NCI-H2227 treated with DMSO at 0.1 percent for 48 hours (cell line): ENCODE measurements around the gene CLDN14.

Experiments used
- DNase-seq: peaks from one replicate; lab custom pipeline; 2025; lab: John Stamatoyannopoulos, UW

The CLDN14 gene

DNA sequence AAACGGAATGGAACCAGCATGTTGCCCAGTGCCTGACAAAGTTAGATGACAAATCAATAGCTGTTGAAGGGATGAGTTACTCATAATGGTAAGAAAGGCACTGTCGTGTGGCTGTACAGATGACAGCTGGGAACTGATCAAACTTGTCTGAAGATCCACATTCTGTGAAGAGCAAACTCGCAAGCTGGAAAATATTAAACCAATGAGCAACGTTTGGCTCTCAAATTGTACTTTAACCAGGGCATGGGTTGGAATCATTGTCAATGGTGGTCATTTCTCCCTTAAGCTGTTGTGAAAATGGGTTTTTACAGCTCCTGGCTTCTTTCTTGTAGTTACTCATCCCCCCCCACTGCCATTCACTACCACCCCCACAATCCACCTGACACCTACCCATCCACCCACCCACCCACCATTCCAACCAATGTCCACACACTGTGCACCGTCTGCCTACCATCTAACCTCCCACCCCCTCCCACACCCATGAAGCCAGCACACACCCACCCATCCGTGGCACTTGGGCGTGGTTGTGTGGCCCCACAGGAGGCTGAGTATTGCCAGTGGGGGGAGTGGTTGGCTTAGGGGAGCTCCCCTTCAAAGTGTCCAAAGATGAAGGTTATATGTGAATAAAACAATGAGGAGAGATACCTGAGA lies 46.7 kb downstream of the CLDN14 start:
- no peak for DNase-seq

DNA sequence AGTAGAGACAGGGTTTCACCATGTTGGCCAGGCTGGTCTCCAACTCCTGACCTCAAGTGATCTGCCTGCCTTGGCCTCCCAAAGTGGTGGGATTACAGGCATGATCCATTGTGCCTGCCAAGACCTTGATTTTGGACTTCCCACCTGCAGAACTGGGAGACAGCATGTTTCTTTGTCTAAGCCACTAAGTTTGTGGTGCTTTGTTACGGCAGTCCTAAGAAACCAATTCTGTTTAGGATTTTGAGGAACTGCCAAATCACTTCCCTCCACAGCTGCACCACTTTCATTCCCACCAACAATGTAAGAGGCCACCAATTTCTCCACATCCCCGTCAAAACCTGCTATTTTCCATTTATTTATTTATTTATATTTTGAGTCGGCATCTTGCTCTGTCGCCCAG lies 48.7 kb downstream of the CLDN14 start:
- DNase-seq: no peak

- no peak for DNase-seq
Measured at GRCh38 chr21:36430841-36431240, 49.1 kb downstream of the CLDN14 start.

- DNase-seq: no peak
Measured at GRCh38 chr21:36429947-36430546, 49.9 kb downstream of the CLDN14 start.

DNA sequence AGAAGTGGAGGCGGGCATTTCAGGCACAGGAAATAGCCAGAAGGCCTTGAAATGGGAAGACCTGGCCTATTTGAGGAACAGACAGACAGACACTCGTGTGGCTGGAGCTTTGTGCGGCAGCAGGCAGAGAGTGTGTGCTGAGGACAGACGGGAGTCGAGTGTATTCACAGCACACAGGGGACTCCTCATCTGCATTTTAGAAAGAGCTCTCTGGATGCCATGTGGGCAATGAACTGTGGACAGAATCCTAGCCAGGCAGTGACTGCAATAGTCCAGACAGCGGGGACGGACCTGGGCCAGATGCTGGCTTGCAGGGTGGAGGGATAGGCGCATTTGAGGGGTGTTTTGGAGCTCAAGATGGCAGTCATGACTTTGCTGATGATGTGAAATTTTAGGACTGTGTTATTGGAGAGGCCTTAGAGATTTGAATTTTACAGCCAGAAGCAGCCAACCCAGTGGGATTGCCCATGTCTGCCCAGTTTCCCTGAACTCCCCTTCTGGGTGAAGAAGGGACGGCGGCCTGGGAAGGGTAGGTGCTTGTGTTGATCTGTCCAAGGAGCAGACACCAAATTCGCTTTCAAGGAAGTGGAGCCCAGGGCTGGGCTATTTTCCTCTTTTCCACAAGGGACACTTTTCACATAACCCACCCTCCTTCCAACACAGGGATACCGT lies 51.0 kb downstream of the CLDN14 start:
- no peak for DNase-seq

DNA sequence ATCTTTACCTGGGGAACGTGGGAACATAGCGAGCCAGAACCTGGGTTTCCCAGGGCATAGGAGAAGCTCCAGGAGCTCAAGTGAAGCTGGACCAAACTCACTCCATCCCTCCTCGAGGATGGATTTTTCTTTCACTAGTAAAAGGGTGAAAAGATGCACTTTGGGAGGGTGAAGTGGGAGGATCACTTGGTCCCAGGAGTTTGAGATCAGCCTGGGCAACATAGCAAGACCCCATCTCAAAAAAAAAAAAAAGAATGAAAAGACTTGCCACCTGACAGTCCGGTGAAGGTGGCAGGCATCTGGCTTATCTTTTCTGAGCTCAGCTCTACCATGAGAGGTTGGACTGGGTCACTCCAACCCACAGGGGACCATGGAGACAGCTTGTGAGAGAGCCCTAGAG lies 52.4 kb downstream of the CLDN14 start:
- no peak for DNase-seq

DNA sequence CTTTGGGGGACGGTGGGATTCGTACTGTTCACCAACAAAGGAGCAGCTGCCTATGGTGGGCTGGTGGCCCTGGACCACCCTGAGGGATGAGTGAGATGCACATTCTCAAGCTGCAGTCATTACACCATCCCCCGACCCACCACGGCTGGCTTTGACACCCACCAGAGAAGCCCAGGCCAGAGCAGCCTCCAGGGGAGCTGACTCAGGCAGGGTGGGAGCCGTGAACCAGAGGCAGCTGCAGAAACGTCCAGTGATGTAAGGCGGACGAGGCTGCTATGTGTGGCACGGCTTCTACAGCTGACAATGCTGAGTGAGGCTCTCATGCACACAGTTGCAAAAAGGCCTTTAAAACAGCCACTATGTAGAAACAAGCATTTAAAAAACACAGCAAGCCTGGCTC lies 54.6 kb downstream of the CLDN14 start:
- DNase-seq: no peak

DNA sequence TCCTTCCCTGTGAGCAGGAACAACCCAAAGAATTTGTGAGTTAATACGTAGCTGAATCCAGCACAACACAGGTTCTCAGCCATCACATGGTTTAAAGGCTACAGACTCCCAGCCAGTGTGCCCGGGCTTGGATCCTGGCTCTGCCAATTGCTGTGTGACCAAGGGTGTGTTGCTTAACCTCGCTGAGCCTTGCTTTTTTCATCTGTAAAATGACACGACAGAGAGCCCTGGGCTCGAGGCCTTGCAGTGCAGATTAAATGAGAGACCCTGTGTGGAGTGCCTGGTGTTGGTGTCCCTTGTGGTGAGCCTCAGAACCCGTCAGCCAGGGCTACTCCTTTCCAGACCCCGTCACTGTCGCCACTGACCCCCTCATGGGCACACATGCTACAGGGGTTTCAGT lies 55.3 kb downstream of the CLDN14 start:
- DNase-seq: no peak

DNA sequence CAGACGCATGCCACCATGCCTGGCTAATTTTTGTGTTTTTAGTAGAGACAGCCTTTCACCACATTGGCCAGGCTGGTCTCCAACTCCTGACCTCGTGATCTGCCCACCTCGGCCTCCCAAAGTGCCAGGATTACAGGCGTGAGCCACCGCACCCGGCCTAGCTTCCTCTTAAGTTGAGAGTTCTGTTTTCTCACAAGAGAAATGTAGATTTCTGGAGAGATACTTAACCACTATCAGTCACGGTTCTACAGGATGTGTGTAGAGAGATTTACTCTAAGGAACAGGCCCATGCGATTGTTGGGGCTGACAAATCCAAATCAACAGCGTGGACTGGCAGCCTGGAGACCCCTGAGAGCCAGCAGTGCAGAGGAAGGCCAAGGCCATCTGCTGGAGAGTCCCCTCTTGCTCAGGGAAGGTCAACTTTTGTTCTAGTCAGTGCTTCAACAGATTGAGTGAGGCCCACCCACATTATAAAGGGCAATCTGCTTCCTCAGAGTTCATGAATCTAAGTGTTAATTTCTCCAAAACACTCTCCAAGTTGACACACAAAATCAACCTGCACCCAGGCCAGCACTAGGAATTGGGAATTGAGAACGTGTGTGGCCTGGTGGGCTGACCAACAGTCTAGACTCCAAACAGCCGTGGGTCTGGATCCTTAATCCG lies 56.0 kb downstream of the CLDN14 start:
- no peak for DNase-seq

DNA sequence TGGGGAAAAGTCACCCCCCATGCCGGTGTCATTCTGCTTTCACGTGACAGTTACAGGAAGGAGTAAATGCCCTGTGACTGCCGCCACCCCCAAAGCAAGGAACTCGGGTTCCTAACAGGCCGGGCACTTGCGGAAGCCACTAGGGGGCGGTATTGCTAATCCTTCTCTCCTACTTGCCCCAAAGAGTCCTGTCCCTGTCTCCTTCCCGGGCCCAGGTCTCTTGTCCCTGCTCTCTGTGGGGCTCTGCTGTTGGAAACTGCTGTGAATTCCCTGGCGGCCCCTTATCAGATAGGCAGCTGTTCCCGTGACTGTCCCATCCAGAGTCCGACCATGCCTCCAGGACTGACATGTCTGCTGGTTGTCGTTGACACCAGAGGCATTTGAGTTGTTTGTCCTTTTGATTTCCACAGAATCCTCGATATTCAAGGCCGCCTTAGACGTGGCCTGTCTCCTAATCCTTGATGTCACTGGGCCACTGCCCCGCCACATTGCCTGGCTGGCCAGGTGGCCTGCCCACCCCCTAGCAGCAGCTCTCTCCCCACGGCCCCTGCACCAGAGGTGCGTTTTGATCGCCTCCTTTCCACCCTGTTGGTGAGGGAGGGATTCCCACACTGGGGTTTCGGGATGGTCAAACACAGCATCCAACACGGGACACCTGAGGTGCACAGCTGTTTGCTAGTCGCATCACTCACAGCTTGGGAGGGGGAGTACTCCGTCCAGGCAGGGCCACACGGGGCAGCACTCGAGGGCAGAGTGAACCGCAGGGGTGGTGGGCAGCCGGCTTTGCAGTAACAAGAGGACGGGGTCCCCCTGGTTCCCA lies 57.4 kb downstream of the CLDN14 start:
- DNase-seq: no peak

- no peak for DNase-seq
Measured at GRCh38 chr21:36420571-36421339, 59.2 kb downstream of the CLDN14 start.

DNA sequence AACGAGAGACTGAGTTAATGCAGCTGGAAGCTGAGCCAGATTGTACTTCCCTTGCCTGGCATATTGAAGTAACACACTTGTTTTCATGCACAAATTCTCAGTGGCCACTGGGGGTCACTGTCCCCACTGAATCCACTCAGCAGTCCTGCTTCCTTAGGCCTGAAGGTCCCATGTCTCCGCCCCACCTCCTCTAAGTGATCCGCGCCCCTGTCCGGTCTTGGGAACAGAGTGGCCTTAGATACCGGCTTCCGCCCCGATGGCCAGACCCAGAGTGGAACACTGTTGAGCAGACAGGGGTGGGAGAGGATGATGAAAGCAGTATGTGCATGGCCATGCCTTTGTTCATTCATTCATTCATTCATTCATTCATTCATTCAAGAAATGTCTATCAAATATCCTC lies 59.9 kb downstream of the CLDN14 start:
- DNase-seq: peak; percentile 41

DNA sequence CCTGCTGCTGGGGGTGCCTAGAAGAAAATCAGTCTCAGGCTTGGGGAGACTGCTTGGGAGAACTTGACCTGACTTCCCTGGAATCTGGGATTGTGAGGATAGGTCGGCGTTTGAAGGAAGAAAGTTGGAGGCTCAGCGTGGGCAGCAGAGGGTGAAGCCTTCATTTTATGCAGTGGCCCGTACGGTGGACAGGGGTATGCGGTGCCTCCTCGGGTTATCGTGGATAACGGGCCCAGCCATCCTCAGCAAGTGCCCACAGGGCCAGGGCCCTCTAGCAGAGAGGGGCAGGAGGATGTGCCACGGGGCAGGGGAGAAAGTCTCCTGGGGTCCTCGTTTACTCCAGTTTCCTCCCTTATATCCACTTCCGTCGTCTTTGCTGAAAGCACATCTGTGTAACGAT lies 60.7 kb downstream of the CLDN14 start:
- no peak for DNase-seq

- no peak for DNase-seq
Measured at GRCh38 chr21:36415375-36415774, 64.5 kb downstream of the CLDN14 start.

- no peak for DNase-seq
Measured at GRCh38 chr21:36412916-36413315, 67.0 kb downstream of the CLDN14 start.

GRCh38 chr21:36411301-36411700 lies 68.6 kb downstream of the CLDN14 start:
- no peak for DNase-seq
